CD8-positive, alpha-beta memory T cell (primary cell): Measurements from ENCODE around the gene NUTF2. TPM values are rescaled to one million over a fixed set of nuclear protein-coding genes. Genes with fewer than 3 reads are reported as not detected.
A peak's percentile ranks its signal among the peaks of the same experiment; 100 is the strongest.
"Not testable (repeated sequence)": the region's sequence is repeated elsewhere in the genome, so short reads cannot be mapped to it uniquely, and the experiment has no call there.

Experiments used
- CTCF ChIA-PET: fragments of 350-600 bp; sonication (Branson Sonifier 250); formaldehyde crosslinking; loops from one replicate; lab custom pipeline; 2021; ENCODE audit warnings: antibody characterized with exemption; lab: Charles Lee
- POLR2A ChIA-PET: fragments of 350-600 bp; sonication (Branson Sonifier 250); formaldehyde crosslinking; loops from one replicate; lab custom pipeline; 2021; ENCODE audit warnings: antibody characterized with exemption; lab: Charles Lee
- DNase-seq, 5 donors: peaks; one replicate each; pipeline versions ENCODE4 v3.0.0 to v3.0.0-alpha.2; 2020 to 2022; ENCODE audit warnings: mixed read lengths in 1 of 5
- H3K27ac ChIP-seq: one replicate; pipeline ENCODE4 v1.7.0; 2013; ENCODE audit warnings: low read depth, mild to moderate bottlenecking, low read length, moderate library complexity
- H3K27me3 ChIP-seq: 2 replicates; pipeline ENCODE4 v1.7.0; 2013; ENCODE audit warnings: low read length, mild to moderate bottlenecking; ENCODE audit not compliant: insufficient read depth, poor library complexity, severe bottlenecking
- H3K36me3 ChIP-seq: 2 replicates; pipeline ENCODE4 v1.7.0; 2013; ENCODE audit warnings: mild to moderate bottlenecking, low read length, moderate library complexity; ENCODE audit not compliant: insufficient read depth
- H3K4me1 ChIP-seq: 2 replicates; pipeline ENCODE4 v1.7.0; 2013; ENCODE audit warnings: mild to moderate bottlenecking, low read length, moderate library complexity; ENCODE audit not compliant: insufficient read depth
- H3K4me3 ChIP-seq: 2 replicates; pipeline ENCODE4 v1.7.0; 2013; ENCODE audit warnings: mild to moderate bottlenecking, low read length
- H3K9me3 ChIP-seq: 2 replicates; pipeline ENCODE4 v1.7.0; 2013; ENCODE audit warnings: mild to moderate bottlenecking, low read length
- H3K27ac Mint-ChIP-seq, 8 donors: one replicate each; pipeline ENCODE4 v1.8.0; 2020 to 2021; ENCODE audit warnings: mixed read lengths in 8 of 8, mild to moderate bottlenecking in 6 of 8, inconsistent platforms in 3 of 8, moderate library complexity in 3 of 8
- H3K27me3 Mint-ChIP-seq, 2 donors: one replicate each; pipeline ENCODE4 v1.8.0; 2020 to 2021; ENCODE audit warnings: mixed read lengths in 2 of 2, mild to moderate bottlenecking in 1 of 2, moderate library complexity in 1 of 2
- H3K36me3 Mint-ChIP-seq, 3 donors: one replicate each; pipeline ENCODE4 v1.8.0; 2020 to 2021; ENCODE audit warnings: mixed read lengths in 3 of 3, inconsistent platforms in 1 of 3, mild to moderate bottlenecking in 1 of 3
- H3K4me1 Mint-ChIP-seq, 3 donors: one replicate each; pipeline ENCODE4 v1.8.0; 2020 to 2021; ENCODE audit warnings: mixed read lengths in 3 of 3, inconsistent platforms in 1 of 3, mild to moderate bottlenecking in 1 of 3
- H3K4me3 Mint-ChIP-seq, 7 donors: one replicate each; pipeline ENCODE4 v1.8.0; 2020 to 2021; ENCODE audit warnings: mixed read lengths in 7 of 7, mild to moderate bottlenecking in 6 of 7, moderate library complexity in 4 of 7, inconsistent platforms in 2 of 7
- H3K9me3 Mint-ChIP-seq, 5 donors: one replicate each; pipeline ENCODE4 v1.8.0; 2020 to 2022; ENCODE audit warnings: mixed read lengths in 5 of 5, mild to moderate bottlenecking in 3 of 5, moderate library complexity in 2 of 5, inconsistent platforms in 1 of 5
- polyA plus RNA-seq: library from polyadenylated mRNA; unstranded; fragments of 300-500 nt; fragmentation: Illumina TruSeq; gene quantifications from one replicate; pipeline ENCODE4 v1.2.3, GENCODE V29; 2021
- total RNA-seq, 2 experiments: library from RNA; stranded (reverse); gene quantifications; one replicate each; pipeline ENCODE4 v1.2.3, GENCODE V29; 2021

Gene NUTF2
- total and polyA plus RNA-seq, 3 experiments from 2014 or later = 129 to 181 (median 181) TPM

DNA sequence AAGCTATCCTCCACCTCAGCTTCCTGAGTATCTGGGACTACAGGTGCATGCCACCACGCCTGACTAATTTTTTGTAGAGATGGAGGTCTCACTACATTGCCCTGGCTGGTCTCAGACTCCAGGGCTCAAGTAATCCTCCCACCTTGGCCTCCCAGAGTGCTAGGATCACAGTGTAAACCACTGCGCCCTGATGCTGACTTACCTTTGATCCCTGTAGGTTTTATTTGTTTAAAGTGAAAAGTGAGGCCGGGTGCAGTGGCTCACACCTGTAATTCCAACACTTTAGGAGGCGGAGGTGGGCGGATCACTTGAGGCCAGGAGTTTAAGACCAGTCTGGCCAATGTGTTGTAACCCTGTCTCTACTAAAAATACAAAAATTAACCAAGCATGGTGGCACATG lies 55.0 kb downstream of the NUTF2 start:
- no peaks in the 10 kb centered on the region for H3K27me3 Mint-ChIP-seq
- Histone ChIP-seq H3K27ac (no peak overlapping the region), H3K36me3 (peaks cover 9% of the 10 kb centered on the region), H3K27me3 (no peaks in the 10 kb centered on the region), H3K4me1 (peaks cover 5% of the 10 kb centered on the region), H3K4me3 (no peak overlapping the region), H3K9me3 (no peaks in the 10 kb centered on the region)
- H3K27ac Mint-ChIP-seq = peak overlapping the region in 1 of 8 donors; percentile 70
- H3K4me1 Mint-ChIP-seq = peaks cover 14 to 33% (median 21%) of the 10 kb centered on the region in 3 donors
- no peaks in the 10 kb centered on the region for H3K9me3 Mint-ChIP-seq
- CTCF ChIA-PET = interaction anchor here (1.0 kb wide), 1 partner anchor 18 kb away, joined by 3 read pairs; no protein-coding TSS in a partner anchor
- no peak overlapping the region for H3K4me3 Mint-ChIP-seq
- POLR2A ChIA-PET = no interaction called here
- no peak for DNase-seq
- H3K36me3 Mint-ChIP-seq = peaks cover 0 to 32% (median 3%) of the 10 kb centered on the region in 3 donors

DNA sequence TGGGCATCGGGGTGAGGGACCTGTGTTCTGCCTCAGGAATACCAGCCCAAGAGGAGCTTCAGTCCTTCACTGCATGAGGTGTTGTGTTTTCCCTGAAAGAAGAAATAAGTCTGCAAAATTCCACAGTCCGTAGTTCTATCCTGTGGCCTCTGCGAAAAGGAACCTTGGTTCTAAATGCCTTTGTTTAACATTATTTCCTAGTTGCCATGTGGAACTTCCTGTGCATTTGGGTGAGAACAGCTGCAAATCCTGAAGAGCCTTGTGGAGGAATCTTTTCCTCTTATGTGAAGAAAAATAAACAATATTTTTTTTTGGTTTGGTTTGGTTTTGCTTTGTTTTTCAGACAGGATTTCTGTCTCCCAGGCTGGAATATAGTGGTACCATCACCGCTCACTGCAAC lies 56.1 kb downstream of the NUTF2 start:
- Mint-ChIP-seq H3K27me3 (no peaks in the 10 kb centered on the region), H3K36me3 (peaks cover 0 to 35% (median 5%) of the 10 kb centered on the region in 3 donors), H3K9me3 (no peaks in the 10 kb centered on the region), H3K4me3 (no peak overlapping the region), H3K27ac (peak overlapping the region in 1 of 8 donors; percentile 43), H3K4me1 (peaks cover 7 to 26% (median 15%) of the 10 kb centered on the region in 3 donors)
- no peak overlapping the region for H3K27ac ChIP-seq
- H3K36me3 ChIP-seq = peaks cover 9% of the 10 kb centered on the region
- ChIA-PET CTCF (interaction anchor here (1.0 kb wide), 1 partner anchor 19 kb away, joined by 3 read pairs; no protein-coding TSS in a partner anchor), POLR2A (no interaction called here)
- no peaks in the 10 kb centered on the region for H3K9me3 ChIP-seq
- no peaks in the 10 kb centered on the region for H3K27me3 ChIP-seq
- no peaks in the 10 kb centered on the region for H3K4me1 ChIP-seq
- no peak overlapping the region for H3K4me3 ChIP-seq
- DNase-seq = no peak

DNA sequence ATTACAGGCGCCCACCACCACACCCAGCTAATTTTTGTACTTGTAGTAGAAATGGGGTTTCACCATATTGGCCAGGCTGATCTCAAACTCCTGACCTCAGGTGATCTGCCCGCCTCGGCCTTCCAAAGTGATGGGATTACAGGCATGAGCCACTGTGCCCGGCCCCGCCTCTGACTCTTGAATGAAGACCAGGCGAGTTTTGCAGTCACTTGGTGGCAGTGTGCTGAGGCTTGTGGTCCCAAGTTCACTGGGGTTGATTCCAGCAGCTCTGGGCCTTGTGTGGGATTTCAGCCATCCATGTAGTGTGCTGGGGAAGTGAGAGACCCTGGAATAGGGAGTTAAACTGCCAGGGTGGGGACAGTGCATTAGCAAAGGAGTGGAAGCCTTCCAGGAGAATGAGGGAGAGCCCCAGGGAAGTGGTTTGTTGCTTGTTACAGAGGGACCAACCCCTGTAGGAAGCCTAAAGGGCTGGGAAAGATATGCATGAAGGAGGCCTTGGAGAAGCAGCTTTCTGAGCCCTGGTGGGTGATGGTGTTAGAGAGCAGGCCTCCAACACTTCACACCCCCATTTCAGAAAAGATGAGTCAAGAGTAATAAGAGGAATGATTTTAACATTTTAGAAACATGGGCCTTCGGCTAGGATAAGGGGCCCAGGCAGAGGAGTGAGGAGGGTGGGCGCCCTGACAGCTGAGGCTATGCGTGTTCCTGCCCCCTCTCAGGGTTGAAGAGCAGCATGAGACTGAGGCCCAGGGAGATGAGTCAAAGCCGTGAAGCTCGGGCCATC lies 60.9 kb downstream of the NUTF2 start:
- ChIA-PET POLR2A (no interaction called here), CTCF (interaction anchor here (2.0 kb wide), 1 partner anchor 24 kb away, joined by 7 read pairs; the partner anchor contains the start of gene NRN1L)
- no peak for DNase-seq
- Mint-ChIP-seq H3K27me3 (no peaks in the 10 kb centered on the region), H3K9me3 (no peaks in the 10 kb centered on the region), H3K4me1 (peaks cover 5 to 14% (median 12%) of the 10 kb centered on the region in 3 donors), H3K4me3 (no peak overlapping the region), H3K36me3 (peaks cover 0 to 46% (median 9%) of the 10 kb centered on the region in 3 donors), H3K27ac (peak overlapping the region in 5 of 8 donors; percentile 17 to 91 (median 63))
- Histone ChIP-seq H3K36me3 (peaks cover 14% of the 10 kb centered on the region), H3K4me3 (no peak overlapping the region), H3K4me1 (no peaks in the 10 kb centered on the region), H3K27ac (no peak overlapping the region), H3K27me3 (no peaks in the 10 kb centered on the region), H3K9me3 (no peaks in the 10 kb centered on the region)

DNA sequence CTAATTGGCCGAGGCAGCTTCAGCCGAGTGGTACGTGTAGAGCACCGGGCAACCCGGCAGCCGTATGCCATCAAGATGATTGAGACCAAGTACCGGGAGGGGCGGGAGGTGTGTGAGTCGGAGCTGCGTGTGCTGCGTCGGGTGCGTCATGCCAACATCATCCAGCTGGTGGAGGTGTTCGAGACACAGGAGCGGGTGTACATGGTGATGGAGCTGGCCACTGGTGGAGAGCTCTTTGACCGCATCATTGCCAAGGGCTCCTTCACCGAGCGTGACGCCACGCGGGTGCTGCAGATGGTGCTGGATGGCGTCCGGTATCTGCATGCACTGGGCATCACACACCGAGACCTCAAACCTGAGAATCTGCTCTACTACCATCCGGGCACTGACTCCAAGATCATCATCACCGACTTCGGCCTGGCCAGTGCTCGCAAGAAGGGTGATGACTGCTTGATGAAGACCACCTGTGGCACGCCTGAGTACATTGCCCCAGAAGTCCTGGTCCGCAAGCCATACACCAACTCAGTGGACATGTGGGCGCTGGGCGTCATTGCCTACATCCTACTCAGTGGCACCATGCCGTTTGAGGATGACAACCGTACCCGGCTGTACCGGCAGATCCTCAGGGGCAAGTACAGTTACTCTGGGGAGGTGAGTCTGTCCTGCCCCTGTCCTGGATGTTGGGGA lies 62.5 kb downstream of the NUTF2 start:
- no peak for DNase-seq
- peak overlapping the region in 3 of 8 donors; percentile 51 to 97 (median 90) for H3K27ac Mint-ChIP-seq
- Histone ChIP-seq H3K4me3 (no peak overlapping the region), H3K36me3 (peaks cover 14% of the 10 kb centered on the region), H3K9me3 (no peaks in the 10 kb centered on the region), H3K27ac (no peak overlapping the region), H3K4me1 (no peaks in the 10 kb centered on the region), H3K27me3 (no peaks in the 10 kb centered on the region)
- peaks cover 0 to 39% (median 9%) of the 10 kb centered on the region in 3 donors for H3K36me3 Mint-ChIP-seq
- no peak overlapping the region for H3K4me3 Mint-ChIP-seq
- POLR2A ChIA-PET = no interaction called here
- H3K9me3 Mint-ChIP-seq = no peaks in the 10 kb centered on the region
- H3K4me1 Mint-ChIP-seq = peaks cover 7 to 18% (median 12%) of the 10 kb centered on the region in 3 donors
- CTCF ChIA-PET = interaction anchor here (2.0 to 2.2 kb wide), 2 partner anchors 19 to 25 kb away, joined by 6 to 7 read pairs; partner anchors contain the start of gene NRN1L
- H3K27me3 Mint-ChIP-seq = no peaks in the 10 kb centered on the region

DNA sequence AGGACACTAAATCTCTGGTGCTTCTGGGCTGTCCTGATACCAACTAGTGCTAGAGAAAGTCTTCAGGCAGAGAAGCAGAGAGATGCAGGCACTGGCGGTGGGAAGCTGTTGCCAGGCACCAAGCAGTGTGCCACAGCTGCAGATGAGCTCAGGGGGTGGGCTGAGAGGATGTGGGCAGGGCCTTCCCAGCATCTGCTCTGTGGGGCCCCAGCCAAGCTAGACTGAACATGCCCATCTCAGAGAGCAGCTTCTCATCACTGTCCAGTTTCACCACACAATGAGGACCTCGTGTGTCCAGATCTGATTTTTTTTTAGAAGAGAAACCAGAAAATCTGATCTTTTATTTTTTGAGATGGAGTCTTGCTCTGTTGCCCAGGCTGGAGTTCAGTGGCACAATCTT lies 63.4 kb downstream of the NUTF2 start:
- Mint-ChIP-seq H3K27me3 (no peaks in the 10 kb centered on the region), H3K36me3 (peaks cover 0 to 42% (median 10%) of the 10 kb centered on the region in 3 donors), H3K9me3 (no peaks in the 10 kb centered on the region), H3K27ac (peak overlapping the region in 1 of 8 donors; percentile 60), H3K4me1 (peaks cover 11 to 24% (median 17%) of the 10 kb centered on the region in 3 donors), H3K4me3 (no peak overlapping the region)
- CTCF ChIA-PET = interaction anchor here (1.0 to 2.2 kb wide), 2 partner anchors 18 to 94 kb away, joined by 4 to 6 read pairs; no protein-coding TSS in a partner anchor
- POLR2A ChIA-PET = no interaction called here
- Histone ChIP-seq H3K4me1 (no peaks in the 10 kb centered on the region), H3K4me3 (no peak overlapping the region), H3K9me3 (no peaks in the 10 kb centered on the region), H3K27ac (no peak overlapping the region), H3K36me3 (peaks cover 14% of the 10 kb centered on the region), H3K27me3 (no peaks in the 10 kb centered on the region)
- DNase-seq = no peak

DNA sequence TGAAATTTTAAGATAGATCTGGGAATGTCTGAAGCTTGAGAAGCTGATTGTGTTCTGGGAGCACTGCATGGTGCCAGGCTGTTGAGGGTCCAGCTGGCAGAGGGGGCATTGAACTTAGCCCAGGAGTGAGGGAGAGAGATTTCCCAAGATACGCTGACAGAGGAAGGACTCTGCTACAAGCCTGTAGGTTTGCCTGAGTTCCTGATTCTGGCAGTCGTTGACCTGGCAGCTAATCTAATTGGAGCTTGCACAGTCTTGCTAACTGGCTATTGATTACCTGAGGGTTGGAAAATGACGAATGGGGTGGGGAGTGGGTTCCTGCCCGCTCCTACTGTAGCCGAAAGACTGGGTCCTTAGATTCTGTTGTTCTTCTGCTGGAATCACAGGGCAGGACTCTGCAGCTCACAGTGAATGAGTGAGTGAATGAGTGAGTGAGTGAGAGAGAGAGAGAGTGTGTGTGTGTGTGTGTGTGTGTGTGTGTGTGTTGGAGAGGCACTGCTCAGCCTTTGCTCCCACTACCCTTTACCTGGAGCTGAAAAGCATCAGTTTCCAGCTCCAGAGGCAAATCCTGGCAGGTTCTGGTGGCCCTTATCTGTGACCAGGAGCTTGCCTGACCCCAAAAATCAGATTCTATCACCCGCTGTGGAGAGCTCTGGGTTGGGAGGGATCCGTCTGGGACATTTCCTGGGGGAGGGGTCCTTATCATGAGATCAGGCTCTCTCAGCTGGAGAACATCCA lies 68.2 kb downstream of the NUTF2 start:
- Mint-ChIP-seq H3K27ac (peak overlapping the region in 4 of 8 donors; percentile 47 to 70 (median 62)), H3K27me3 (no peaks in the 10 kb centered on the region), H3K9me3 (no peaks in the 10 kb centered on the region), H3K4me1 (peaks cover 23 to 53% (median 30%) of the 10 kb centered on the region in 3 donors), H3K4me3 (no peak overlapping the region), H3K36me3 (peaks cover 0 to 64% (median 5%) of the 10 kb centered on the region in 3 donors)
- ChIA-PET CTCF (interaction anchor here (1.0 to 1.4 kb wide), 3 partner anchors 10 to 71 kb away, joined by 3 to 5 read pairs (median 4); no protein-coding TSS in a partner anchor), POLR2A (no interaction called here)
- Histone ChIP-seq H3K9me3 (no peaks in the 10 kb centered on the region), H3K4me3 (no peak overlapping the region), H3K27me3 (no peaks in the 10 kb centered on the region), H3K27ac (no peak overlapping the region), H3K36me3 (peaks cover 4% of the 10 kb centered on the region), H3K4me1 (peaks cover 5% of the 10 kb centered on the region)
- no peak for DNase-seq

DNA sequence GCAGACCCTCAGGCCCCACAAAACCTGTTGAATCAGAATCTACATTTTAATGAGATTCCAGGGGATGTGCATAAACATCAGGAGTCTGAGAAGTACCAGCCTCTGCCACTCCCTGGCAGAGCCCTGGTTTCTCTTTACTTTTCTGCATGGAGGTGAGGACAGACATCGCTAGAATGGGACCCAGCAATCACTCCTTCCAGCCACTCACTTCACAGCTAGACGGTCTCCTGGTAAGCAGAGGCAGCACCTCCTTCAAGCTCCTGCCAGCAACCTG lies 68.7 kb downstream of the NUTF2 start:
- H3K27ac ChIP-seq, H3K9me3 ChIP-seq, H3K4me3 ChIP-seq, H3K9me3 Mint-ChIP-seq, POLR2A ChIA-PET, H3K36me3 ChIP-seq, H3K4me3 Mint-ChIP-seq, H3K4me1 ChIP-seq, DNase-seq, H3K27me3 Mint-ChIP-seq, H3K27me3 ChIP-seq: not testable (repeated sequence)
- Mint-ChIP-seq H3K27ac (peak overlapping the region in 3 of 8 donors; percentile 17 to 47 (median 42)), H3K4me1 (peaks cover 20 to 54% (median 30%) of the 10 kb centered on the region in 3 donors), H3K36me3 (peaks cover 0 to 62% (median 5%) of the 10 kb centered on the region in 3 donors)
- CTCF ChIA-PET = interaction anchor here (1.1 kb wide), 1 partner anchor 72 kb away, joined by 3 read pairs; no protein-coding TSS in a partner anchor
